B cell (primary cell): ENCODE results near the gene YAP1. TPM values are rescaled to one million over a fixed set of nuclear protein-coding genes. Genes with fewer than 3 reads are reported as not detected.

Source experiments
- ATAC-seq: fragments of 200-7000 bp; cut with Tn5 transposase; one replicate; pipeline ENCODE4 v1.10.0; 2021; ENCODE audit warnings: low read depth, mild to moderate bottlenecking, moderate number of reproducible peaks, moderate library complexity
- CTCF ChIA-PET: fragments of 350-600 bp; sonication (Branson Sonifier 250); formaldehyde crosslinking; loops from one replicate; lab custom pipeline; 2021; ENCODE audit warnings: antibody characterized with exemption, inconsistent platforms; lab: Charles Lee
- POLR2A ChIA-PET: fragments of 350-600 bp; sonication (Branson Sonifier 250); formaldehyde crosslinking; loops from one replicate; lab custom pipeline; 2021; ENCODE audit warnings: antibody characterized with exemption; lab: Charles Lee
- DNase-seq: peaks from one replicate; pipeline ENCODE4 v3.0.0; 2013
- H2AFZ ChIP-seq: 2 replicates; pipeline ENCODE4 v1.6.1; 2012; ENCODE audit warnings: mild to moderate bottlenecking, low read depth, low read length; ENCODE audit not compliant: insufficient read depth, poor library complexity, severe bottlenecking
- H3K27ac ChIP-seq, 2 donors: 1 replicate in 1 of 2; 2 replicates in 1 of 2; pipeline ENCODE4 v1.5.1; 2012 to 2013; ENCODE audit warnings: low read length in 2 of 2, mild to moderate bottlenecking in 2 of 2, moderate library complexity in 1 of 2
- H3K27me3 ChIP-seq, 4 experiments: fragments of 200-600 bp in 1 of 4; sonication (generic) in 1 of 4; replicated peaks in 1 of 4; 1 replicate in 2 of 4; 2 replicates in 2 of 4; pipeline versions ENCODE4 v1.6.1 to v1.7.0; 2013 to 2016; ENCODE audit warnings: low read length in 3 of 4, mild to moderate bottlenecking in 2 of 4, mixed read lengths in 1 of 4, moderate library complexity in 1 of 4; ENCODE audit not compliant: insufficient read depth in 4 of 4, control insufficient read depth in 3 of 4; ENCODE audit errors: control extremely low read depth in 1 of 4
- H3K36me3 ChIP-seq, 2 experiments: replicated peaks in 1 of 2; 1 replicate in 1 of 2; 2 replicates in 1 of 2; pipeline versions ENCODE4 v1.6.1 to v1.7.1; 2013; ENCODE audit warnings: low read length in 1 of 2; ENCODE audit not compliant: insufficient read depth in 2 of 2, control insufficient read depth in 1 of 2; ENCODE audit errors: control extremely low read depth in 1 of 2, extremely low read depth in 1 of 2
- H3K4me1 ChIP-seq, 2 donors: fragments of 200-600 bp in 1 of 2; sonication (generic) in 1 of 2; 1 replicate in 1 of 2; 2 replicates in 1 of 2; pipeline versions ENCODE4 v1.5.1 to v1.6.1; 2013 to 2017; ENCODE audit warnings: low read length in 2 of 2; ENCODE audit not compliant: control insufficient read depth in 2 of 2, insufficient read depth in 2 of 2
- H3K4me2 ChIP-seq: replicated peaks from 2 replicates; pipeline ENCODE3; 2012; ENCODE audit warnings: mild to moderate bottlenecking, low read depth, low read length; ENCODE audit not compliant: poor library complexity, severe bottlenecking
- H3K4me3 ChIP-seq, 5 experiments: fragments of 200-600 bp in 1 of 5; sonication (generic) in 1 of 5; 1 replicate in 3 of 5; 2 replicates in 2 of 5; pipeline versions ENCODE4 v1.5.1 to v1.7.0; 2011 to 2016; ENCODE audit warnings: low read length in 4 of 5, mild to moderate bottlenecking in 4 of 5, low read depth in 2 of 5, control low read depth in 1 of 5, moderate library complexity in 1 of 5; ENCODE audit not compliant: insufficient read depth in 1 of 5; ENCODE audit errors: control extremely low read depth in 1 of 5, extremely low read depth in 1 of 5
- H3K79me2 ChIP-seq: fragments of 200-600 bp; sonication (generic); one replicate; pipeline ENCODE4 v1.6.0; 2016; ENCODE audit warnings: low read length; ENCODE audit not compliant: control insufficient read depth, insufficient read depth
- H3K9ac ChIP-seq: fragments of 200-600 bp; sonication (generic); 2 replicates; pipeline ENCODE4 v1.6.1; 2017; ENCODE audit warnings: mild to moderate bottlenecking, low read length, moderate library complexity
- H3K9me3 ChIP-seq, 3 donors: one replicate each; pipeline versions ENCODE4 v1.6.1 to v1.7.1; 2013; ENCODE audit warnings: low read length in 2 of 3; ENCODE audit not compliant: control insufficient read depth in 2 of 3, insufficient read depth in 1 of 3; ENCODE audit errors: control extremely low read depth in 1 of 3
- H4K20me1 ChIP-seq: 2 replicates; pipeline ENCODE4 v1.6.0; 2012; ENCODE audit warnings: mild to moderate bottlenecking, low read length; ENCODE audit not compliant: insufficient read depth, control insufficient read depth, poor library complexity, severe bottlenecking
- H3K27ac Mint-ChIP-seq: one replicate; pipeline ENCODE4 v1.8.0; 2021; ENCODE audit warnings: mixed read lengths
- H3K27me3 Mint-ChIP-seq: one replicate; pipeline ENCODE4 v1.8.0; 2021; ENCODE audit warnings: mixed read lengths
- H3K4me1 Mint-ChIP-seq: one replicate; pipeline ENCODE4 v1.8.0; 2021; ENCODE audit warnings: mixed read lengths
- H3K4me3 Mint-ChIP-seq: one replicate; pipeline ENCODE4 v1.8.0; 2021; ENCODE audit warnings: mixed read lengths
- H3K9me3 Mint-ChIP-seq: one replicate; pipeline ENCODE4 v1.8.0; 2022; ENCODE audit warnings: mixed read lengths; ENCODE audit not compliant: insufficient read depth
- CTCF ChIP-seq: fragments of 200-600 bp; IDR thresholded peaks from one replicate; pipeline ENCODE4 v1.8.0; 2022; ENCODE audit warnings: antibody characterized with exemption, mild to moderate bottlenecking
- EZH2 ChIP-seq: IDR thresholded peaks from 2 replicates; pipeline ENCODE4 v1.6.1; 2012; ENCODE audit warnings: borderline replicate concordance, low read depth, mild to moderate bottlenecking, moderate library complexity, low read length; ENCODE audit not compliant: insufficient read depth, poor library complexity, severe bottlenecking
- WGBS: methylation state at CpG from one replicate; pipeline ENCODE4 v1.1.5; 2013; ENCODE audit warnings: missing lambda C conversion rate; ENCODE audit not compliant: insufficient coverage; 5-methylcytosine and 5-hydroxymethylcytosine counted together
- intact Hi-C: fragments of 100-400 bp; cut with micrococcal nuclease; formaldehyde crosslinking; loops from one replicate; pipeline ENCODE4 v1.10.0; 2022
- polyA plus RNA-seq: library from polyadenylated mRNA; depleted of rRNA; stranded (reverse); fragments of >200 nt; gene quantifications from 2 replicates; pipeline ENCODE4 v1.2.3, GENCODE V29; 2012
- total RNA-seq, 2 donors: library from RNA; stranded (reverse); fragments of 120-200 nt in 1 of 2; gene quantifications; 1 replicate in 1 of 2; 2 replicates in 1 of 2; pipeline versions ENCODE4 v1.2.3 to v1.2.4, GENCODE V29; 2013 to 2022

The YAP1 gene
- total and polyA plus RNA-seq, 2 donors (not counting 1 experiment from before 2014, with no cell fraction given), result not detected

- H2AFZ ChIP-seq, result no peak overlapping the region
- no peaks in the 10 kb centered on the region for H3K4me1 Mint-ChIP-seq
Observed at GRCh38 chr11:102079625-102080024, 30.6 kb upstream of the YAP1 start.

GRCh38 chr11:102081313-102081712 lies 28.9 kb upstream of the YAP1 start:
- POLR2A ChIA-PET, result no interaction called here
- WGBS, result 92% methylated on average over 7 of the region's 7 CpGs
- no peak overlapping the region for H2AFZ ChIP-seq
- Mint-ChIP-seq H3K9me3 (no peaks in the 10 kb centered on the region), H3K4me3 (no peak overlapping the region), H3K4me1 (no peaks in the 10 kb centered on the region), H3K27ac (no peak overlapping the region), H3K27me3 (peaks cover 12% of the 10 kb centered on the region)
- H3K36me3 ChIP-seq, result no peaks in the 10 kb centered on the region
- H3K9me3 ChIP-seq, result peaks cover 0 to 4% (median 0%) of the 10 kb centered on the region in 3 donors
- DNase-seq (no peak), ATAC-seq (no peak)
- H3K27me3 ChIP-seq, result no peaks in the 10 kb centered on the region
- no peak overlapping the region for H3K4me2 ChIP-seq
- H3K79me2 ChIP-seq, result no peaks in the 10 kb centered on the region
- intact Hi-C loops, result no loop called here
- CTCF ChIA-PET, result no interaction called here
- H3K9ac ChIP-seq, result no peak overlapping the region
- H3K4me1 ChIP-seq, result no peaks in the 10 kb centered on the region
- H3K27ac ChIP-seq, result no peak overlapping the region
- no peaks in the 10 kb centered on the region for H4K20me1 ChIP-seq
- TF ChIP-seq EZH2 (no peak), CTCF (no peak)
- no peak overlapping the region for H3K4me3 ChIP-seq

More at GRCh38 chr11:102079625-102080024, 30.6 kb upstream of the YAP1 start:
- H3K4me1 ChIP-seq, result no peaks in the 10 kb centered on the region
- H3K79me2 ChIP-seq, result no peaks in the 10 kb centered on the region
- no peaks in the 10 kb centered on the region for H3K36me3 ChIP-seq
- no peaks in the 10 kb centered on the region for H3K9me3 Mint-ChIP-seq
- H3K27ac ChIP-seq, result no peak overlapping the region
- no peaks in the 10 kb centered on the region for H3K27me3 ChIP-seq
- no peak for TF ChIP-seq EZH2
- TF ChIP-seq CTCF, result no peak
- H3K9me3 ChIP-seq, result no peaks in the 10 kb centered on the region
- H4K20me1 ChIP-seq, result no peaks in the 10 kb centered on the region
- DNase-seq (no peak), ATAC-seq (no peak)
- H3K4me2 ChIP-seq, result no peak overlapping the region
- intact Hi-C loops, result no loop called here
- no peak overlapping the region for H3K4me3 ChIP-seq
- peaks cover 15% of the 10 kb centered on the region for H3K27me3 Mint-ChIP-seq
- no peak overlapping the region for H3K27ac Mint-ChIP-seq
- CTCF ChIA-PET, result no interaction called here
- no peak overlapping the region for H3K4me3 Mint-ChIP-seq
- POLR2A ChIA-PET, result no interaction called here
- no peak overlapping the region for H3K9ac ChIP-seq
